ENCODE measurements around the gene KIFC1. TPM values are rescaled to one million over a fixed set of nuclear protein-coding genes. Genes with fewer than 3 reads are reported as not detected.

Gene KIFC1
- total and polyA plus RNA-seq, 8 donors: 0.46 to 15.4 (median 6.6) TPM; not detected in 1

DNA sequence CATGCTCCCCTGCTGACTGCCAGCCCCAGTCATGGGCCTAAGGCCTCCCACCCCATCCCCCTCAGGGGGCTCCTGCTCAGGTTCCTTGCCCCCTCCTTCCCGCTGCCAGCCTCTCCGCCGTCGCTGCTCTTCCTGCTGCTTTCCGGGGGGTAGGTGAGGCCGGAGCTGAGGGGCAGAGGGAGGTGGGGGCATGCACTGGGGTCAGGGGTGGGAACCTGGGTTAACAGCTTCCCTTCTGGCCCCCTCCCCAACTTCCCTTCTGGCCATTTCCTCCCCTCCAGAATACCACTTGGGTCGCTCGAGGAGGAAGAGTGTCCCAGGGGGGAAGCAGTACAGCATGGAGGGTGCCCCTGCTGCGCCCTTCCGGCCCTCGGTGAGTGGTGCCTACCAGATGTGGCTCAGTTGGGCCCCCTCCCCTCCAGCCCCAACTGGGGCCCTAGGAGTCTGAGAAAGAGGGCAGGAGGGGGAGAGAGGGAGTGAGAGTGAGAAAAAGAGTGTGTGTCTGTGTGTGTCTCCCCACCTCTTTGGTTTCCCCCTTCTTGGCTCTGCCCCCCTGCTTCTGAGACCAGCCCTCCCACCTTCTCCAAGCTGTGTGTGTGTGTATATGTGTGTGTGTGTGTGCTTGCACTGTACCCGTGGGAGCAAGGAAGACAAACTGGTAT, 40.4 kb downstream of the KIFC1 start:
- H3K27ac ChIP-seq: peak overlapping the region in 2 of 5 donors; percentile 65 to 82
- H3K4me1 ChIP-seq: peaks cover 23 to 70% (median 46%) of the 10 kb centered on the region in 4 donors
- H3K36me3 ChIP-seq: peaks cover 15 to 31% (median 21%) of the 10 kb centered on the region in 4 donors
- TF ChIP-seq EP300 (IDR thresholded peaks at IDR 0.05) (no peak), POLR2AphosphoS5 (IDR thresholded peaks at IDR 0.05) (no peak), POLR2A (IDR thresholded peaks at IDR 0.05) (no peak)
- TF ChIP-seq, protein P1, sequence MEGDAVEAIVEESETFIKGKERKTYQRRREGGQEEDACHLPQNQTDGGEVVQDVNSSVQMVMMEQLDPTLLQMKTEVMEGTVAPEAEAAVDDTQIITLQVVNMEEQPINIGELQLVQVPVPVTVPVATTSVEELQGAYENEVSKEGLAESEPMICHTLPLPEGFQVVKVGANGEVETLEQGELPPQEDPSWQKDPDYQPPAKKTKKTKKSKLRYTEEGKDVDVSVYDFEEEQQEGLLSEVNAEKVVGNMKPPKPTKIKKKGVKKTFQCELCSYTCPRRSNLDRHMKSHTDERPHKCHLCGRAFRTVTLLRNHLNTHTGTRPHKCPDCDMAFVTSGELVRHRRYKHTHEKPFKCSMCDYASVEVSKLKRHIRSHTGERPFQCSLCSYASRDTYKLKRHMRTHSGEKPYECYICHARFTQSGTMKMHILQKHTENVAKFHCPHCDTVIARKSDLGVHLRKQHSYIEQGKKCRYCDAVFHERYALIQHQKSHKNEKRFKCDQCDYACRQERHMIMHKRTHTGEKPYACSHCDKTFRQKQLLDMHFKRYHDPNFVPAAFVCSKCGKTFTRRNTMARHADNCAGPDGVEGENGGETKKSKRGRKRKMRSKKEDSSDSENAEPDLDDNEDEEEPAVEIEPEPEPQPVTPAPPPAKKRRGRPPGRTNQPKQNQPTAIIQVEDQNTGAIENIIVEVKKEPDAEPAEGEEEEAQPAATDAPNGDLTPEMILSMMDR (IDR thresholded peaks at IDR 0.05): no peak
- H3K4me3 ChIP-seq: no peak overlapping the region
- no peaks in the 10 kb centered on the region for H3K27me3 ChIP-seq
- WGBS, 5 donors: 59 to 71% (median 60%) methylated on average over 11 to 12 of the region's 12 CpGs
- intact Hi-C loops (cut with DNase I; ENCODE audit: low total_unique reads): no loop called here
- DNase-seq: peak in 1 of 2 donors; percentile 55
- no peaks in the 10 kb centered on the region for H3K9me3 ChIP-seq

DNA sequence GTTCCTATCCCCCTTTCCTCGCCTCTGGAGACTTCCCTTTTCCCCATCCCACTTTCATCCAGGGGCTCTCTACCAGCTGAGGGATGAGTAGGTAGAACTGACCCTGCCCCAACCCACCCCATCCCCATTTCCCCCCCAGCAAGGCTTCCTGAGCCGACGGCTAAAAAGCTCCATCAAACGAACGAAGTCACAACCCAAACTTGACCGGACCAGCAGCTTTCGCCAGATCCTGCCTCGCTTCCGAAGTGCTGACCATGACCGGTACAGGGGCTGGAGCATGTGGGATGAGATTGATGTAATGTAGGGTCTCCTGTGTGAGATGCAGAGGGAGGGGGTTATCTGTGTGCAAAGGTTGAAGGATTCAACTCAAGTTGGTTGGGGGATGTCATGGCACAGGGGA, 40.9 kb downstream of the KIFC1 start:
- peak overlapping the region in 2 of 5 donors; percentile 46 to 82 for H3K27ac ChIP-seq
- H3K4me3 ChIP-seq: no peak overlapping the region
- no peak for DNase-seq
- peaks cover 16 to 37% (median 27%) of the 10 kb centered on the region in 4 donors for H3K36me3 ChIP-seq
- no peak for TF ChIP-seq POLR2AphosphoS5 (IDR thresholded peaks at IDR 0.05)
- no peak for TF ChIP-seq POLR2A (IDR thresholded peaks at IDR 0.05)
- TF ChIP-seq, protein P1 (IDR thresholded peaks at IDR 0.05): no peak
- TF ChIP-seq EP300 (IDR thresholded peaks at IDR 0.05): no peak
- peaks cover 18 to 64% (median 41%) of the 10 kb centered on the region in 4 donors for H3K4me1 ChIP-seq
- H3K9me3 ChIP-seq: no peaks in the 10 kb centered on the region
- H3K27me3 ChIP-seq: no peaks in the 10 kb centered on the region
- 70 to 87% (median 75%) methylated on average over 10 of the region's 10 CpGs for WGBS, 5 donors
- intact Hi-C loops (cut with DNase I; ENCODE audit: low total_unique reads): no loop called here

DNA sequence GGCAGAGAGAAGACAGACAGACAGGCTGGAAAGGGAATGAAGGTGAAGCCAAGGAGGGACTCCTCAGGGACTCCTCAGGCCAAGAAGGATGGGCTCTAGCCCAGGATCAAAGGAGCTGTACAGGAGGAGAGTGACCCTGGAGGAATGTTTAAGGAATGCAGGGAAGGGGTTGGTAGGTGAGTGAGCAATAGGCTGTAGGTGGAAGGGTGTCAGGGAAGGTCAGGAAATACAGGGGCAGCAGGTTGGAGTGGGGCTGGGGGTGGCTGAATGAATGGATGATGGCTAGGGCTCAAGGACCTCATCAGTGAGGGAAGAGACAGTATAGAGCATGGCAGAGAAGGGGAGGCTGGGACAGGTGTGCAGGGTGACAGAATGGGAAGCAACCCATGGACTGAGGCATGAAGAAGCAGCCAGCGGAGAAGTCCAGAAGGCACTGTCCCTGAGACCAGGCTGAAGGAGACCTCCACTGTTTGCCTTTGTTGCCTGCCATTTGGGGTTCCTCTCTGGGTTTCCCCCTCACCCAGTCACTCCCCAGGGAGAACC, 41.4 kb downstream of the KIFC1 start:
- TF ChIP-seq, protein P1 (IDR thresholded peaks at IDR 0.05): no peak
- TF ChIP-seq POLR2A (IDR thresholded peaks at IDR 0.05) (no peak), POLR2AphosphoS5 (IDR thresholded peaks at IDR 0.05) (no peak), EP300 (IDR thresholded peaks at IDR 0.05) (no peak)
- intact Hi-C loops (cut with DNase I; ENCODE audit: low total_unique reads): no loop called here
- 86 to 100% (median 91%) methylated on average over 1 of the region's 1 CpG for WGBS, 5 donors
- no peak for DNase-seq
- Histone ChIP-seq H3K36me3 (peaks cover 21 to 42% (median 32%) of the 10 kb centered on the region in 4 donors), H3K9me3 (no peaks in the 10 kb centered on the region), H3K4me1 (peaks cover 18 to 63% (median 40%) of the 10 kb centered on the region in 4 donors), H3K4me3 (no peak overlapping the region), H3K27ac (peak overlapping the region in 3 of 5 donors; percentile 46 to 82 (median 51)), H3K27me3 (no peaks in the 10 kb centered on the region)

DNA sequence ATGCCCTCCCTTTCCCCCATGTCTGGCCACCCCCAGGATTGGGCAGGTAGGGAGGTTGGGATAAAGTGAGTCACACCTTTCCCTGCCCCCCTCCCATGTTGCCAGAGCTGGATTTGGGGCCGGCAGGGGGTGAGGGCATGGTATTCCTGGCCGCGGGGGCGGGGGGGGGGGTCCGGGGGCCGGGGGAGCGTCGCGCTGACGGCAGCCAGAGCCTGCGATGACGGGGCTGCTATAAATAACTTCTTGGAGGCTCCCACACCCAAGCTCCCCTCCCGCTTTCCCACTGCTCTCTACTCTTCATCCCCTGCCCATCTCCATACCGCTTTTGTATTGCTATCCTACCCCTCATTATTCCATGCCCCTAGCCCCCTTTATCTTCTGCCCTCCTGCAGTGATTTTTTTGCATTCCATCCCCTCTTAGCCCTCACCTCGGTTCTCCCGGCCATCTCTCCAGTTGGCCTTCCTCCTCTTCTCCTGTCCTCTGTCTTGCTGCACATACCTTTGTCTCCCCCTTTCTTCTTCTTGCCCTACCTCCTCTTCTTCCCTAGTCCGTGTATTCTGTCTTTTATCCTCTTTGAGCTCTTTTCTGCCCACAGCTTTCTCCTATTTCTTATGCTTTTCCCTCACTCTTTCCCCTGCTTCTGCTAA, 42.0 kb downstream of the KIFC1 start:
- no peak for TF ChIP-seq POLR2A (IDR thresholded peaks at IDR 0.05)
- peak in 1 of 2 donors; percentile 84 for DNase-seq
- intact Hi-C loops (cut with DNase I; ENCODE audit: low total_unique reads): no loop called here
- 40 to 64% (median 41%) methylated on average over 11 to 16 of the region's 17 CpGs for WGBS, 5 donors
- Histone ChIP-seq H3K27me3 (no peaks in the 10 kb centered on the region), H3K4me3 (no peak overlapping the region), H3K36me3 (peaks cover 23 to 48% (median 38%) of the 10 kb centered on the region in 4 donors), H3K9me3 (no peaks in the 10 kb centered on the region), H3K4me1 (peaks cover 17 to 57% (median 35%) of the 10 kb centered on the region in 4 donors), H3K27ac (peak overlapping the region in 3 of 5 donors; percentile 46 to 82 (median 51))

Measured in stomach (tissue), 9 donors.